Activated naive CD4-positive, alpha-beta T cell treated with anti-CD3 and anti-CD28 coated beads, Interleukin-2, amount 50 U/mL, for 72 hours (primary cell): ENCODE data around the gene DPEP3. TPM values are rescaled to one million over a fixed set of nuclear protein-coding genes. Genes with fewer than 3 reads are reported as not detected.
"Not testable (repeated sequence)": the region's sequence is repeated elsewhere in the genome, so short reads cannot be mapped to it uniquely, and the experiment has no call there.

Source experiments
- ATAC-seq, 2 donors: fragments of 150-1000 bp; cut with Tn5 transposase; 2 replicates each; pipeline ENCODE4 v1.10.0; 2021; ENCODE audit warnings: mild to moderate bottlenecking in 2 of 2, moderate library complexity in 2 of 2
- DNase-seq, 2 donors: peaks; one replicate each; pipeline ENCODE4 v3.0.0; 2021 to 2022; ENCODE audit warnings: low spot score in 2 of 2
- H3K27ac Mint-ChIP-seq, 2 donors: one replicate each; pipeline ENCODE4 v1.8.0; 2022; ENCODE audit warnings: mild to moderate bottlenecking in 2 of 2, mixed read lengths in 2 of 2
- H3K36me3 Mint-ChIP-seq, 2 donors: one replicate each; pipeline ENCODE4 v1.8.0; 2022; ENCODE audit warnings: mixed read lengths in 2 of 2
- H3K9me3 Mint-ChIP-seq, 2 donors: one replicate each; pipeline ENCODE4 v1.8.0; 2022; ENCODE audit warnings: mixed read lengths in 2 of 2
- total RNA-seq, 2 donors: library from RNA; stranded (reverse); gene quantifications; one replicate each; pipeline ENCODE4 v1.2.3, GENCODE V29; 2022

Gene DPEP3
- total RNA-seq, 2 donors from 2014 or later: 0.19 to 0.23 TPM

- peak; percentile 85 to 86 for ATAC-seq
- not testable (repeated sequence) for H3K9me3 Mint-ChIP-seq, H3K36me3 Mint-ChIP-seq
- H3K27ac Mint-ChIP-seq: peak within 1 kb of the TSS; percentile 84 to 92
- peak; percentile 53 to 67 for DNase-seq
Measured at GRCh38 chr16:67998779-67999688, 18.7 kb upstream of the DPEP3 start, which contains the start of gene DPEP2. Gene DPEP2, minus strand, starts transcription at chr16:67999484. Its CDS starts 6,272 bp downstream, at chr16:67993212.

GRCh38 chr16:67998231-67998778 lies 18.0 kb upstream of the DPEP3 start:
- DNase-seq, ATAC-seq, H3K9me3 Mint-ChIP-seq, H3K36me3 Mint-ChIP-seq: not testable (repeated sequence)
- peak overlapping the region in 1 of 2 donors; percentile 84 for H3K27ac Mint-ChIP-seq

GRCh38 chr16:67996666-67997065 lies 16.4 kb upstream of the DPEP3 start:
- H3K27ac Mint-ChIP-seq: no peak overlapping the region
- no peak for DNase-seq
- ATAC-seq: no peak
- peaks cover 3 to 4% of the 10 kb centered on the region in 2 donors for H3K9me3 Mint-ChIP-seq
- H3K36me3 Mint-ChIP-seq: peaks cover 4 to 7% of the 10 kb centered on the region in 2 donors

- Mint-ChIP-seq H3K9me3 (peaks cover 2 to 3% of the 10 kb centered on the region in 2 donors), H3K27ac (peak overlapping the region in 1 of 2 donors; percentile 95), H3K36me3 (peaks cover 4 to 7% of the 10 kb centered on the region in 2 donors)
- ATAC-seq (no peak), DNase-seq (no peak)
Measured at GRCh38 chr16:67995423-67995822, 15.1 kb upstream of the DPEP3 start.

GRCh38 chr16:67994040-67994408 lies 13.7 kb upstream of the DPEP3 start:
- peak; percentile 10 to 25 for ATAC-seq
- H3K9me3 Mint-ChIP-seq, DNase-seq, H3K36me3 Mint-ChIP-seq: not testable (repeated sequence)
- peak overlapping the region; percentile 95 to 97 for H3K27ac Mint-ChIP-seq

GRCh38 chr16:67993207-67994039 lies 13.1 kb upstream of the DPEP3 start:
- ATAC-seq: peak; percentile 92 to 93
- DNase-seq: peak; percentile 90 to 92
- Mint-ChIP-seq H3K27ac (peak overlapping the region; percentile 95 to 97), H3K36me3 (no peaks in the 10 kb centered on the region), H3K9me3 (no peaks in the 10 kb centered on the region)

GRCh38 chr16:67992661-67993206 lies 12.4 kb upstream of the DPEP3 start:
- peak in 1 of 2 donors; percentile 63 for DNase-seq
- no peak for ATAC-seq
- Mint-ChIP-seq H3K27ac (peak overlapping the region in 1 of 2 donors; percentile 95), H3K9me3 (no peaks in the 10 kb centered on the region), H3K36me3 (no peaks in the 10 kb centered on the region)

GRCh38 chr16:67990018-67990386 lies 9.7 kb upstream of the DPEP3 start:
- Mint-ChIP-seq H3K36me3 (no peaks in the 10 kb centered on the region), H3K9me3 (no peaks in the 10 kb centered on the region), H3K27ac (peak overlapping the region; percentile 1 to 84)
- ATAC-seq: no peak
- DNase-seq: no peak

GRCh38 chr16:67989322-67990017 lies 9.2 kb upstream of the DPEP3 start:
- Mint-ChIP-seq H3K9me3 (no peaks in the 10 kb centered on the region), H3K27ac (peak overlapping the region in 1 of 2 donors; percentile 1), H3K36me3 (no peaks in the 10 kb centered on the region)
- DNase-seq: no peak
- ATAC-seq: no peak

GRCh38 chr16:67988675-67989074 lies 8.4 kb upstream of the DPEP3 start:
- Mint-ChIP-seq H3K9me3 (no peaks in the 10 kb centered on the region), H3K27ac (peak overlapping the region in 1 of 2 donors; percentile 35), H3K36me3 (no peaks in the 10 kb centered on the region)
- no peak for ATAC-seq
- no peak for DNase-seq

GRCh38 chr16:67987460-67988160 lies 7.3 kb upstream of the DPEP3 start:
- no peak for ATAC-seq
- Mint-ChIP-seq H3K27ac (peak overlapping the region; percentile 67 to 76), H3K9me3 (no peaks in the 10 kb centered on the region), H3K36me3 (no peaks in the 10 kb centered on the region)
- DNase-seq: no peak

- ATAC-seq: no peak
- peak overlapping the region in 1 of 2 donors; percentile 67 for H3K27ac Mint-ChIP-seq
Measured at GRCh38 chr16:67986949-67987348, 6.7 kb upstream of the DPEP3 start.

GRCh38 chr16:67982011-67982696 lies 1.9 kb upstream of the DPEP3 start:
- no peak for DNase-seq
- Mint-ChIP-seq H3K27ac (peak overlapping the region in 1 of 2 donors; percentile 79), H3K36me3 (no peaks in the 10 kb centered on the region), H3K9me3 (no peaks in the 10 kb centered on the region)
- ATAC-seq: no peak

More at GRCh38 chr16:67986949-67987348, 6.7 kb upstream of the DPEP3 start:
- no peak for DNase-seq
- Mint-ChIP-seq H3K9me3 (no peaks in the 10 kb centered on the region), H3K36me3 (no peaks in the 10 kb centered on the region)

- DNase-seq (no peak), ATAC-seq (no peak)
- Mint-ChIP-seq H3K27ac (no peak overlapping the region), H3K36me3 (no peaks in the 10 kb centered on the region), H3K9me3 (no peaks in the 10 kb centered on the region)
Measured at GRCh38 chr16:67977469-67978227, 2.7 kb downstream of the DPEP3 start.
